ENCODE measurements around the gene SMG6. TPM values are rescaled to one million over a fixed set of nuclear protein-coding genes. Genes with fewer than 3 reads are reported as not detected.

The SMG6 gene
- total RNA-seq, 1 donor from 2014 or later, result 21.0 TPM

Small RNA genes lying within 50 kb of the gene (microRNA-seq; reads per million reads assigned to microRNA genes)
- gene MIR132, result 256 reads per million, percentile 64 among the genes with 10 or more reads in this experiment
- gene MIR212, result 12.3 reads per million, percentile 27 among the genes with 10 or more reads in this experiment

Other genes with a start within 250 kb of the SMG6 start
- gene HIC1, start 248.7 kb downstream of the SMG6 start, total RNA-seq, result 22.7 TPM
- gene SRR, start 165 bp upstream of the SMG6 start, total RNA-seq, result 11.0 TPM
- 20.2 TPM for gene TSR1, start 32.7 kb upstream of the SMG6 start, total RNA-seq
- gene SGSM2, start 33.7 kb upstream of the SMG6 start, total RNA-seq, result 26.3 TPM
- 10.9 TPM for gene MNT, start 97.3 kb upstream of the SMG6 start, total RNA-seq
- gene METTL16, start 208.1 kb upstream of the SMG6 start, total RNA-seq, result 20.1 TPM

Measured in Right ventricle myocardium inferior (tissue), 1 donor.